Skin of body (tissue), 3 donors: ENCODE data around the gene PSME4. TPM values are rescaled to one million over a fixed set of nuclear protein-coding genes. Genes with fewer than 3 reads are reported as not detected.
"Not testable (repeated sequence)": the region's sequence is repeated elsewhere in the genome, so short reads cannot be mapped to it uniquely, and the experiment has no call there.

Source experiments
- DNase-seq: peaks from one replicate; lab custom pipeline; 2025; lab: John Stamatoyannopoulos, UW
- small RNA-seq: library from RNA; depleted of rRNA; stranded (forward); fragments of <200 nt; gene quantifications from one replicate; pipeline ENCODE3, GENCODE V24; 2014; ENCODE audit warnings: low replicate concordance
- total RNA-seq: library from RNA; depleted of rRNA; stranded (reverse); fragments of >200 nt; gene quantifications from one replicate; pipeline ENCODE4 v1.2.3, GENCODE V29; 2014

Gene PSME4
- total RNA-seq, 1 donor from 2014 or later: 61.0 TPM

DNA sequence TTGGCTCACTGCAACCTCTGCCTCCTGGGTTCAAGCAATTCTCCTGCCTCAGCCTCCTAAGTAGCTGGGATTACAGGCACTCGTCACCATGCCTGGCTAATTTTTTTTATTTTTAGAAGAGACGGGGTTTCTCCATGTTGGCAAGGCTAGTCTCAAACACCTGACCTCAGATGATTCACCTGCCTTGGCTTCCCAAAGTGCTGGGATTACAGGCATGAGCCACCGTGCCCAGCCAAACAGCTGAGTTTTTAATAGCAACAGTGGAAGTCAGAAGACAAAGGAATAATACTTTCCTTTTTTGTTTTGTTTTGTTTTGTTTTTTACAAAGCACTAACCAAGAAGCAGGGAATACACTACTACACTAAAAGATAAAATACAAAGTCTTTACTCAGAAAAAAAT lies 127.9 kb downstream of the PSME4 start:
- no peak for DNase-seq

- DNase-seq: not testable (repeated sequence)
These were observed 129.1 kb downstream of the PSME4 start for GRCh38 chr2:53841651-53842050.

DNA sequence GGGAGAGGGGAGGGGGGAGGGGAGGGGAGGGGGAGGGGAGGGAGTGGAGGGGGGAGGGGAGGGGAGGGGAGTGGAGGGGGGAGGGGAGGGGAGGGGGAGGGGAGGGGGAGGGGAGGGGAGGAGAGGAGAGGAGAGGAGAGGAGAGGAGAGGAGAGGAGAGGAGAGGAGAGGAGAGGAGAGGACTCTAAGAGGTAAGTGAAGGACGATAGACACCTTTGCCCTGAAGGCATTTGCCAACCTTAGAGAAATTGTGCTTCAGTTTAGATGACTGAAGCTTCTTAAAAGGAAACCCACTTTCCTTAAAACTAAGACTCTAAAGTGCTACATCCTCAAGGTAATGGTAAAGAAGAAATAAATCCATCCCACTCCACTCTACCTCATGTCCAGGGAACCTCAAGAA lies 130.2 kb downstream of the PSME4 start:
- no peak for DNase-seq

GRCh38 chr2:53829980-53830290 lies 140.9 kb downstream of the PSME4 start:
- DNase-seq: not testable (repeated sequence)

DNA sequence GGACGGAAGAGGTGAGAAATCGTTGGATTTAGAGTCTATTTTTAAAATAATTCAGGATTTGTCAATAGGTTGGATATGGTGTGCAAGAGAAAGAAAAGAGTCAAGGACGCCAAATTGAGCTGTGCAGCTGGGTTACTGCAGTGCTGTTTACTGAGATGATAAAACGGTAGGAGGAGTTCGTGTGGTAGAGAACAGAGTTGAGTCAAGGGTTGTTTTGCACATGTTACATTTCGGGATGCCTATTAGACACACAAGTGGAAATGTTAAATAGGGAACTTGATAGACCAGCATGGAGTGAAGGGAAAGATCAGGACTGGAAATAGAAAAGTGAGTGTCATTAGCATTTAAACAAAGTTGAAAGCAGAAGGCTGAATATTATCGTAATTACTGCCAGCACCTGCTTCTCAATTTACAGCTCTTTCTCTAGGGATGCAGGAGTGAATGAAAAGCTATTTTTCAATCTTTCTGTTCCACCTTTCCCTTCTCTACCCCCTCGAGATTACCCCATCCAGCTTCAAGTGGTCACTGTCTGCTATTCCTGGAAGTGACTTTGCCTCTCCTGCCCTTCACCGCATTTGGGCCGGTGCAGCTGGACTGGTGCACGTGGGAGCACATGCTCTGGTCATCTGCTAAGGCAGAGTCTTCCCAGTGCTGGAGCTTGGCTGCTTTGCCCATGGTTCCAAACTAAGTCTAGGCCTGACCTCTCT lies 141.4 kb downstream of the PSME4 start:
- no peak for DNase-seq

- DNase-seq: no peak
These were observed 142.5 kb downstream of the PSME4 start for GRCh38 chr2:53828331-53828730.

- no peak for DNase-seq
These were observed 143.2 kb downstream of the PSME4 start for GRCh38 chr2:53827398-53828175.

DNA sequence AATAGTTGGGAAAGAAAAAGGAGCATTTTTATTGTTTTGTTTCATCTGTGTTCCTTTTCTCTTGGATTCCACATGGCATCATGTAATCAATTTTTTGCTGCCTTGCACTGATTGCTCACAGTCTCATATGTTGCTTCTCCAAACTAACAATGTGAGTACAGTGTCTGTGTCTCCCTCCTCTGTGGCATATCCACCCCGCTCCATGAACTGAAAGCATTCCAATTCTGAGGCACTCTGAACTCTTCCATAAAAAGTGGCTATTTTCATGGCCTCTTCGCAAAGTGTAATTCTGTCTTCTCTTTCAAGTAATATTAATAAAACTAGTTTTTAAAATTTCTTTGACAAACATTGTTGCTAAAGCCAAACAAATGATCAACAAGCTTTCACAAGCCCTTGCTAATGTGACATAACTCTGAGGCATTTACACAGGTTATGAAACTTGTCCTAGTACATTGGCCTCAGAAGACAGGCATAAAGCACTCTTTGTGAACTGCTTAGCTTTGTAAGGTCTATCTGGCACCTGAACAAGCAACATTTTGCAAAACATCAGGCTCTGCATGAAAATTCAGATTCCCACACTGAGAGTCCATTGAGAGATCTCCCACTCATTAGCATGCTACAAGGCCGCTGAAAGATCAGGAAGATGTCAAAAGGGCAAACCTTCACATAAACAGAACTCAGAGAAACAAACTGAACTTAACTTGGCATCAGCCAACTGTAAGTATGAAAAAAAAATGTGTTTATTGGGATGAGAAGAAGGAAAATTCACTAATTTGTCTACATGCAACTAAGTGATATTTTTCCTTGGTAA lies 144.0 kb downstream of the PSME4 start:
- no peak for DNase-seq

- DNase-seq: no peak
These were observed 144.8 kb downstream of the PSME4 start for GRCh38 chr2:53826030-53826410.

DNA sequence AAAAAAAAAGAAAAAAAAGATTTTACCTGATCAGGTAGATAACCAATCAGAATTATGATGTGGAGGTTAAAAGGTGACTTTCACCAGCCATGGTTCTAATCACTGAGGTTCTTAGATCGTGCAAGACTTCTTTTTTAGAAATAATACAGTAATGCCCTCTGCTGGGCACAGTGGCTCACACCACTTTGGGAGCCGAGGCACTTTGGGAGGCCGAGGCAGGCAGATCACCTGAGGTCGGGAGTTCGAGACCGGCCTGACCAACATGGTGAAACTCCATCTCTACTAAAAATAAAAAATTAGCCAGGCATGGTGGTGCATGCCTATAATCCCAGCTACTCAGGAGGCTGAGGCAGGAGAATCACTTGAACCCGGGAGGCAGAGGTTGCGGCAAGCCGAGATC lies 147.2 kb downstream of the PSME4 start:
- not testable (repeated sequence) for DNase-seq

- DNase-seq: no peak
These were observed 149.0 kb downstream of the PSME4 start for GRCh38 chr2:53821810-53822209.

- no peak for DNase-seq
These were observed 150.1 kb downstream of the PSME4 start for GRCh38 chr2:53820711-53821110.

GRCh38 chr2:53820048-53820447 lies 150.7 kb downstream of the PSME4 start:
- DNase-seq: no peak

DNA sequence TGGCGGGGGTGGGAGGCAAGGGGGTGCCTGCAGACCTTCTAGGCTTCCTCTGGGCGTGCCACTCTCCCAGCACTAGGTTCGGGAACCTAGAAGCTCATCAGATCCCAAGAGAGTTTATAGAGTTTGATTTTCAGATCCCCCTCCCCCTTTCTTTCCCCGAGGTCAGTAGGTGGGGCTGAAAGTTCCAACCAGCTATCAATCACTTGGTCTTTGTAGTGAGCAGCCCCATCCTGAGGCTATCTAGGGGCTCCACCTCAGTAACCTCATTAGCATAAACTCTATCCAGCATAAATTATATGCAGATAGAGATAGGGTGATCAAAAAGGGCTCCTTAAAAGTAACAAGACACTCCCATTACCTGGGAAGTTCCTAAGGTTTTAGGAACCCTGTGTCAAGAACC lies 151.2 kb downstream of the PSME4 start:
- no peak for DNase-seq

- no peak for DNase-seq
These were observed 151.8 kb downstream of the PSME4 start for GRCh38 chr2:53818854-53819435.

Small RNA genes within 50 kb of the gene (small RNA-seq; reads per million reads assigned to genes)
- not detected for gene MIR3682

Other genes with a start within 250 kb of the PSME4 start
- 1.4 TPM for gene CHAC2, start 203.2 kb downstream of the PSME4 start, total RNA-seq
- 30.4 TPM for gene ASB3, start 184.0 kb downstream of the PSME4 start, total RNA-seq
- 50.9 TPM for gene ERLEC1, start 183.9 kb downstream of the PSME4 start, total RNA-seq
- 2.3 TPM for gene GPR75, start 111.0 kb downstream of the PSME4 start, total RNA-seq
- gene ACYP2, start 144.6 kb upstream of the PSME4 start, total RNA-seq: 19.5 TPM